H9 (cell line): ENCODE data around the gene RET. TPM values are rescaled to one million over a fixed set of nuclear protein-coding genes. Genes with fewer than 3 reads are reported as not detected.

Experiments used
- DNase-seq: peaks from one replicate; pipeline ENCODE4 v3.0.0-alpha.2; 2017
- H2AFZ ChIP-seq: one replicate; pipeline ENCODE4 v1.6.1; 2013; ENCODE audit warnings: mild to moderate bottlenecking, low read length, control low read depth, moderate library complexity
- H2AK5ac ChIP-seq: 2 replicates; pipeline ENCODE4 v1.6.1; 2013; ENCODE audit warnings: low read length, control low read depth, mixed read lengths; ENCODE audit not compliant: insufficient read length
- H2BK120ac ChIP-seq: one replicate; pipeline ENCODE4 v1.6.1; 2013; ENCODE audit warnings: low read depth, mild to moderate bottlenecking, low read length, control low read depth, inconsistent platforms; ENCODE audit not compliant: poor library complexity, severe bottlenecking
- H2BK12ac ChIP-seq: 2 replicates; pipeline ENCODE4 v1.6.1; 2013; ENCODE audit warnings: low read length, control low read depth, mixed read lengths, low read depth; ENCODE audit not compliant: insufficient read length
- H2BK15ac ChIP-seq: 2 replicates; pipeline ENCODE4 v1.6.1; 2013; ENCODE audit warnings: low read depth, low read length, control low read depth
- H2BK20ac ChIP-seq: one replicate; pipeline ENCODE4 v1.6.1; 2013; ENCODE audit warnings: low read depth, mild to moderate bottlenecking, low read length, control low read depth, inconsistent platforms; ENCODE audit not compliant: poor library complexity, severe bottlenecking
- H2BK5ac ChIP-seq: 2 replicates; pipeline ENCODE4 v1.6.1; 2013; ENCODE audit warnings: low read length, control low read depth, mixed read lengths; ENCODE audit not compliant: insufficient read length
- H3K14ac ChIP-seq: 2 replicates; pipeline ENCODE4 v1.6.1; 2013; ENCODE audit warnings: low read length, control low read depth; ENCODE audit not compliant: insufficient read depth
- H3K18ac ChIP-seq: 2 replicates; pipeline ENCODE4 v1.6.1; 2013; ENCODE audit warnings: low read depth, mild to moderate bottlenecking, mixed read lengths, low read length, control low read depth; ENCODE audit not compliant: insufficient read length
- H3K23ac ChIP-seq: 2 replicates; pipeline ENCODE4 v1.6.1; 2013; ENCODE audit warnings: low read length, control low read depth, mixed read lengths, low read depth; ENCODE audit not compliant: insufficient read length
- H3K23me2 ChIP-seq: 2 replicates; pipeline ENCODE4 v1.6.1; 2013; ENCODE audit warnings: low read depth, mild to moderate bottlenecking, mixed read lengths, low read length, control low read depth; ENCODE audit not compliant: insufficient read length, poor library complexity, severe bottlenecking
- H3K27ac ChIP-seq: 2 replicates; pipeline ENCODE4 v1.5.1; 2013; ENCODE audit warnings: low read length, control low read depth, mixed read lengths, low read depth; ENCODE audit not compliant: insufficient read length
- H3K27me3 ChIP-seq: 2 replicates; pipeline ENCODE4 v1.6.1; 2013; ENCODE audit warnings: low read length, control low read depth, inconsistent platforms; ENCODE audit not compliant: insufficient read depth
- H3K4ac ChIP-seq: 2 replicates; pipeline ENCODE4 v1.6.1; 2013; ENCODE audit warnings: low read depth, mild to moderate bottlenecking, control low read depth, inconsistent platforms, low read length, moderate library complexity
- H3K4me1 ChIP-seq: 2 replicates; pipeline ENCODE4 v1.6.1; 2013; ENCODE audit warnings: low read length, control low read depth, inconsistent platforms; ENCODE audit not compliant: insufficient read depth
- H3K4me2 ChIP-seq: 2 replicates; pipeline ENCODE4 v1.6.1; 2013; ENCODE audit warnings: low read length, control low read depth, mixed read lengths; ENCODE audit not compliant: insufficient read length, insufficient read depth
- H3K56ac ChIP-seq: 2 replicates; pipeline ENCODE4 v1.6.1; 2013; ENCODE audit warnings: low read depth, mild to moderate bottlenecking, mixed read lengths, low read length, control low read depth; ENCODE audit not compliant: insufficient read length
- H3K79me1 ChIP-seq: 2 replicates; pipeline ENCODE4 v1.6.1; 2013; ENCODE audit warnings: low read depth, mild to moderate bottlenecking, moderate library complexity, low read length, control low read depth, inconsistent platforms; ENCODE audit not compliant: insufficient read depth, poor library complexity, severe bottlenecking
- H3K79me2 ChIP-seq: 2 replicates; pipeline ENCODE4 v1.6.1; 2013; ENCODE audit warnings: low read length, control low read depth, inconsistent platforms; ENCODE audit not compliant: insufficient read depth
- H3K9ac ChIP-seq: 2 replicates; pipeline ENCODE4 v1.6.1; 2013; ENCODE audit warnings: low read length, control low read depth, mixed read lengths; ENCODE audit not compliant: insufficient read length; ENCODE audit errors: extremely low read depth
- H3K9me3 ChIP-seq: one replicate; pipeline ENCODE4 v1.6.1; 2013; ENCODE audit warnings: low read depth, low read length, inconsistent platforms; ENCODE audit not compliant: control insufficient read depth
- H3T11ph ChIP-seq: one replicate; pipeline ENCODE4 v1.6.1; 2013; ENCODE audit warnings: mild to moderate bottlenecking, low read length, control low read depth, inconsistent platforms
- H4K20me1 ChIP-seq: one replicate; pipeline ENCODE4 v1.6.1; 2013; ENCODE audit not compliant: control insufficient read depth, insufficient read length, insufficient read depth
- H4K5ac ChIP-seq: 2 replicates; pipeline ENCODE4 v1.6.1; 2013; ENCODE audit warnings: low read depth, mild to moderate bottlenecking, mixed read lengths, low read length, control low read depth; ENCODE audit not compliant: insufficient read length
- H4K8ac ChIP-seq: replicated peaks from 2 replicates; pipeline ENCODE4 v1.6.1; 2013; ENCODE audit warnings: low read length, control low read depth, mixed read lengths, low read depth; ENCODE audit not compliant: insufficient read length
- H4K91ac ChIP-seq: 2 replicates; pipeline ENCODE4 v1.6.1; 2013; ENCODE audit warnings: low read depth, mild to moderate bottlenecking, moderate library complexity, mixed read lengths, low read length, control low read depth; ENCODE audit not compliant: insufficient read length
- H3K27ac Mint-ChIP-seq, 3 experiments: 2 replicates in 2 of 3; 3 replicates in 1 of 3; pipeline ENCODE4 v1.8.0; 2020 to 2021; ENCODE audit warnings: mixed read lengths in 3 of 3, mild to moderate bottlenecking in 1 of 3, moderate library complexity in 1 of 3
- H3K27me3 Mint-ChIP-seq: 2 replicates; pipeline ENCODE4 v1.8.0; 2021; ENCODE audit warnings: low read depth, mild to moderate bottlenecking, moderate library complexity, mixed read lengths
- H3K36me3 Mint-ChIP-seq, 3 experiments: 2 replicates in 2 of 3; 3 replicates in 1 of 3; pipeline ENCODE4 v1.8.0; 2020 to 2021; ENCODE audit warnings: low read depth in 3 of 3, mixed read lengths in 3 of 3; ENCODE audit not compliant: insufficient read depth in 1 of 3
- H3K4me1 Mint-ChIP-seq, 2 experiments: 2 replicates each; pipeline ENCODE4 v1.8.0; 2020; ENCODE audit warnings: mixed read lengths in 2 of 2
- H3K4me3 Mint-ChIP-seq, 2 experiments: 2 replicates in 1 of 2; 3 replicates in 1 of 2; pipeline ENCODE4 v1.8.0; 2020 to 2021; ENCODE audit warnings: mild to moderate bottlenecking in 2 of 2, mixed read lengths in 2 of 2, moderate library complexity in 1 of 2
- H3K9me3 Mint-ChIP-seq, 2 experiments: 2 replicates in 1 of 2; 3 replicates in 1 of 2; pipeline ENCODE4 v1.8.0; 2020; ENCODE audit warnings: mild to moderate bottlenecking in 2 of 2, mixed read lengths in 2 of 2, moderate library complexity in 1 of 2
- CTCF ChIP-seq: fragments of 200-600 bp; sonication (generic); conservative IDR thresholded peaks from 3 replicates; pipeline ENCODE4 v1.8.0; 2021; ENCODE audit warnings: antibody characterized with exemption, mild to moderate bottlenecking
- WGBS: extraction: QIAGEN DNeasy Blood & Tissue Kit; methylation state at CpG from one replicate; pipeline ENCODE4 v1.1.7; 2013; ENCODE audit warnings: missing lambda C conversion rate, low lambda C conversion rate, mixed read lengths; ENCODE audit not compliant: insufficient read length; ENCODE audit errors: extremely low coverage; 5-methylcytosine and 5-hydroxymethylcytosine counted together
- total RNA-seq: library from RNA; stranded (reverse); gene quantifications from 2 replicates; pipeline ENCODE4 v1.2.1, GENCODE V29; 2021

Gene RET
- total RNA-seq, 1 experiment from 2014 or later, result 12.2 TPM

- H2BK120ac ChIP-seq, result no peak overlapping the region
- H2BK12ac ChIP-seq, result no peak overlapping the region
- no peak overlapping the region for H3K23ac ChIP-seq
- H3K27ac ChIP-seq, result no peak overlapping the region
- H3K79me2 ChIP-seq, result no peaks in the 10 kb centered on the region
- H3K23me2 ChIP-seq, result no peaks in the 10 kb centered on the region
- no peak overlapping the region for H2BK5ac ChIP-seq
- H3K56ac ChIP-seq, result no peak overlapping the region
- no peak overlapping the region for H3K4me2 ChIP-seq
- H2AK5ac ChIP-seq, result no peak overlapping the region
- no peak for TF ChIP-seq CTCF
- peaks cover 10% of the 10 kb centered on the region for H3K27me3 Mint-ChIP-seq
- H3K14ac ChIP-seq, result no peak overlapping the region
- no peaks in the 10 kb centered on the region for H4K20me1 ChIP-seq
- no peak overlapping the region for H3K9ac ChIP-seq
- no peak overlapping the region for H3K4ac ChIP-seq
- no peaks in the 10 kb centered on the region for H3K9me3 ChIP-seq
- no peak overlapping the region for H4K8ac ChIP-seq
- H4K5ac ChIP-seq, result no peak overlapping the region
- H2AFZ ChIP-seq, result no peak overlapping the region
- H3K18ac ChIP-seq, result no peak overlapping the region
- H3K79me1 ChIP-seq, result no peaks in the 10 kb centered on the region
- DNase-seq, result no peak
- WGBS, result no CpG with 5 or more reads among the region's 3 CpGs
- H3K27ac Mint-ChIP-seq, result no peak overlapping the region
- peaks cover 0 to 3% of the 10 kb centered on the region in 2 experiments; a peak in 3 of 5 replicates for H3K9me3 Mint-ChIP-seq
- no peak overlapping the region for H4K91ac ChIP-seq
- H3K36me3 Mint-ChIP-seq, result no peaks in the 10 kb centered on the region
- H2BK15ac ChIP-seq, result no peak overlapping the region
- no peaks in the 10 kb centered on the region; a peak in 1 of 4 replicates for H3K4me1 Mint-ChIP-seq
- H3K4me1 ChIP-seq, result no peaks in the 10 kb centered on the region
- H3T11ph ChIP-seq, result no peak overlapping the region
- H3K27me3 ChIP-seq, result no peaks in the 10 kb centered on the region
- no peak overlapping the region for H2BK20ac ChIP-seq
- no peak overlapping the region for H3K4me3 Mint-ChIP-seq
Measured at GRCh38 chr10:43055217-43055616, 21.7 kb upstream of the RET start.
